ENCODE data around the gene GARIN3. TPM values are rescaled to one million over a fixed set of nuclear protein-coding genes. Genes with fewer than 3 reads are reported as not detected.

The GARIN3 gene
- total and polyA plus RNA-seq, 2 experiments from 2014 or later, result not detected

- peaks cover 9% of the 10 kb centered on the region for H3K36me3 ChIP-seq
- H3K4me1 ChIP-seq (ENCODE audit: low read depth), result no peaks in the 10 kb centered on the region
- H3K27me3 ChIP-seq, result no peaks in the 10 kb centered on the region
- peak in 1 of 2 donors; percentile 6 for DNase-seq (ENCODE audit: low read depth in 1 of 2, low spot score in 1 of 2)
- no peak overlapping the region for H3K4me3 ChIP-seq
- H3K27ac ChIP-seq, result no peak overlapping the region
- TF ChIP-seq CTCF (IDR thresholded peaks at IDR 0.05; ENCODE audit: low read depth, low read length), result no peak
- H3K9me3 ChIP-seq (ENCODE audit: low read depth), result no peaks in the 10 kb centered on the region
These were observed 28.4 kb downstream of the GARIN3 start for GRCh38 chr5:157137691-157138090.

GRCh38 chr5:157132281-157132612, 33.8 kb downstream of the GARIN3 start:
- H3K36me3 ChIP-seq, result no peaks in the 10 kb centered on the region
- no peaks in the 10 kb centered on the region for H3K9me3 ChIP-seq (ENCODE audit: low read depth)
- H3K4me3 ChIP-seq, result no peak overlapping the region
- no peak overlapping the region for H3K27ac ChIP-seq
- H3K27me3 ChIP-seq, result no peaks in the 10 kb centered on the region
- H3K4me1 ChIP-seq (ENCODE audit: low read depth), result peaks cover 11% of the 10 kb centered on the region
- no peak for DNase-seq (ENCODE audit: low read depth in 1 of 2, low spot score in 1 of 2)
- TF ChIP-seq CTCF (IDR thresholded peaks at IDR 0.05; ENCODE audit: low read depth, low read length), result no peak

- Histone ChIP-seq H3K27ac (no peak overlapping the region), H3K9me3 (ENCODE audit: low read depth) (no peaks in the 10 kb centered on the region), H3K36me3 (no peaks in the 10 kb centered on the region), H3K4me1 (ENCODE audit: low read depth) (peaks cover 11% of the 10 kb centered on the region), H3K27me3 (no peaks in the 10 kb centered on the region), H3K4me3 (no peak overlapping the region)
- no peak for TF ChIP-seq CTCF (IDR thresholded peaks at IDR 0.05; ENCODE audit: low read depth, low read length)
- peak in 1 of 2 donors; percentile 62 for DNase-seq (ENCODE audit: low read depth in 1 of 2, low spot score in 1 of 2)
These were observed 35.1 kb downstream of the GARIN3 start for GRCh38 chr5:157130925-157131324.

GRCh38 chr5:157121709-157122108, 44.4 kb downstream of the GARIN3 start:
- Histone ChIP-seq H3K9me3 (ENCODE audit: low read depth) (no peaks in the 10 kb centered on the region), H3K4me3 (no peak overlapping the region), H3K36me3 (no peaks in the 10 kb centered on the region), H3K4me1 (ENCODE audit: low read depth) (no peaks in the 10 kb centered on the region), H3K27me3 (no peaks in the 10 kb centered on the region), H3K27ac (no peak overlapping the region)
- no peak for DNase-seq (ENCODE audit: low read depth in 1 of 2, low spot score in 1 of 2)
- TF ChIP-seq CTCF (IDR thresholded peaks at IDR 0.05; ENCODE audit: low read depth, low read length), result no peak

GRCh38 chr5:157120102-157120501, 46.0 kb downstream of the GARIN3 start:
- TF ChIP-seq CTCF (IDR thresholded peaks at IDR 0.05; ENCODE audit: low read depth, low read length), result no peak
- DNase-seq (ENCODE audit: low read depth in 1 of 2, low spot score in 1 of 2), result no peak
- Histone ChIP-seq H3K27me3 (no peaks in the 10 kb centered on the region), H3K9me3 (ENCODE audit: low read depth) (no peaks in the 10 kb centered on the region), H3K27ac (no peak overlapping the region), H3K4me1 (ENCODE audit: low read depth) (peaks cover 4% of the 10 kb centered on the region), H3K36me3 (no peaks in the 10 kb centered on the region), H3K4me3 (no peak overlapping the region)

- H3K27ac ChIP-seq, result no peak overlapping the region
- no peak overlapping the region for H3K4me3 ChIP-seq
- no peak for TF ChIP-seq CTCF (IDR thresholded peaks at IDR 0.05; ENCODE audit: low read depth, low read length)
These were observed 49.5 kb downstream of the GARIN3 start for GRCh38 chr5:157116483-157116954.

More at GRCh38 chr5:157116483-157116954, 49.5 kb downstream of the GARIN3 start:
- DNase-seq (ENCODE audit: low read depth in 1 of 2, low spot score in 1 of 2), result no peak
- H3K9me3 ChIP-seq (ENCODE audit: low read depth), result no peaks in the 10 kb centered on the region
- H3K27me3 ChIP-seq, result no peaks in the 10 kb centered on the region
- peaks cover 4% of the 10 kb centered on the region for H3K4me1 ChIP-seq (ENCODE audit: low read depth)
- H3K36me3 ChIP-seq, result no peaks in the 10 kb centered on the region
